Sigmoid colon (tissue), 7 donors: ENCODE results near the gene HADHA. TPM values are rescaled to one million over a fixed set of nuclear protein-coding genes. Genes with fewer than 3 reads are reported as not detected.

Source experiments
- DNase-seq: peaks from one replicate; pipeline ENCODE4 v3.0.0-alpha.2; 2019
- H3K27ac ChIP-seq, 4 donors: fragments of 200-600 bp; sonication (generic); one replicate each; pipeline ENCODE4 v1.5.1; 2016 to 2019; ENCODE audit warnings: mild to moderate bottlenecking in 1 of 4
- H3K27me3 ChIP-seq, 3 donors: fragments of 200-600 bp; sonication (generic); one replicate each; pipeline ENCODE4 v1.5.1; 2019; ENCODE audit warnings: mild to moderate bottlenecking in 1 of 3
- H3K36me3 ChIP-seq, 4 donors: fragments of 200-600 bp; sonication (generic); one replicate each; pipeline ENCODE4 v1.5.1; 2016 to 2019
- H3K4me1 ChIP-seq, 4 donors: fragments of 200-600 bp; sonication (generic); one replicate each; pipeline ENCODE4 v1.5.1; 2017 to 2019
- H3K4me3 ChIP-seq, 4 donors: fragments of 200-600 bp; sonication (generic); one replicate each; pipeline ENCODE4 v1.5.1; 2017 to 2019; ENCODE audit warnings: mild to moderate bottlenecking in 2 of 4, moderate library complexity in 1 of 4
- H3K9me3 ChIP-seq, 4 donors: fragments of 200-600 bp in 3 of 4; sonication (generic) in 3 of 4; one replicate each; pipeline versions ENCODE4 v1.5.1 to v1.6.1; 2013 to 2019
- CTCF ChIP-seq, 4 experiments: fragments of 450-650 bp in 3 of 4; fragments of 200-600 bp in 1 of 4; IDR thresholded peaks; one replicate each; pipeline ENCODE4 v1.5.1; 2016 to 2019; ENCODE audit warnings: antibody characterized with exemption in 4 of 4, mild to moderate bottlenecking in 3 of 4, moderate library complexity in 2 of 4
- EP300 ChIP-seq, 4 donors: sonication (generic); formaldehyde crosslinking; IDR thresholded peaks; one replicate each; pipeline ENCODE4 v1.6.1; 2017; ENCODE audit warnings: antibody characterized with exemption in 4 of 4
- POLR2A ChIP-seq, 2 donors: fragments of 450-650 bp; IDR thresholded peaks; one replicate each; pipeline ENCODE4 v1.6.1; 2016; ENCODE audit warnings: antibody characterized with exemption in 2 of 2, mild to moderate bottlenecking in 2 of 2, moderate library complexity in 2 of 2
- POLR2AphosphoS5 ChIP-seq, 4 donors: sonication (generic); formaldehyde crosslinking; IDR thresholded peaks; one replicate each; pipeline ENCODE4 v1.6.1; 2017; ENCODE audit warnings: antibody characterized with exemption in 4 of 4
- WGBS, 2 donors: extraction: QIAGEN DNeasy Blood & Tissue Kit; methylation state at CpG; one replicate each; pipeline ENCODE4 v1.1.7; 2013; 5-methylcytosine and 5-hydroxymethylcytosine counted together
- intact Hi-C: fragments of 100-400 bp; cut with DNase I; formaldehyde crosslinking; loops from one replicate; pipeline ENCODE4 v1.15.1; 2023
- polyA plus RNA-seq, 3 donors: library from polyadenylated mRNA; stranded (reverse); fragments of 200-250 nt; gene quantifications; one replicate each; pipeline ENCODE4 v1.2.3, GENCODE V29; 2013
- total RNA-seq, 4 donors: library from RNA; depleted of rRNA; stranded (reverse); fragments of >200 nt; gene quantifications; one replicate each; pipeline ENCODE4 v1.1.0, GENCODE V29; 2016
- donor health status: healthy with polysubstance abuse.
- donor health status: Bipolar disorder and iron deficiency.
- donor health status: healthy.

The HADHA gene
- total and polyA plus RNA-seq, 7 donors: 96.7 to 148 (median 122) TPM

GRCh38 chr2:26172189-26172870, 72.1 kb downstream of the HADHA start:
- peaks cover 20 to 45% (median 41%) of the 10 kb centered on the region in 3 donors for H3K27me3 ChIP-seq
- no peaks in the 10 kb centered on the region for H3K36me3 ChIP-seq
- 16 to 19% methylated on average over 56 of the region's 56 CpGs for WGBS, 2 donors
- no peak overlapping the region for H3K27ac ChIP-seq
- H3K9me3 ChIP-seq: no peaks in the 10 kb centered on the region
- TF ChIP-seq POLR2A (IDR thresholded peaks at IDR 0.05): no peak
- TF ChIP-seq EP300 (IDR thresholded peaks at IDR 0.05): no peak
- TF ChIP-seq CTCF (IDR thresholded peaks at IDR 0.05): no peak
- no peak for TF ChIP-seq POLR2AphosphoS5 (IDR thresholded peaks at IDR 0.05)
- intact Hi-C loops: no loop called here
- peaks cover 0 to 19% (median 14%) of the 10 kb centered on the region in 4 donors for H3K4me1 ChIP-seq
- peak; percentile 61 for DNase-seq
- H3K4me3 ChIP-seq: peak overlapping the region in 3 of 4 donors; percentile 32 to 52 (median 50)

GRCh38 chr2:26170795-26171194, 73.6 kb downstream of the HADHA start:
- DNase-seq: peak; percentile 50
- TF ChIP-seq POLR2AphosphoS5 (IDR thresholded peaks at IDR 0.05): no peak
- TF ChIP-seq CTCF (IDR thresholded peaks at IDR 0.05): no peak
- TF ChIP-seq EP300 (IDR thresholded peaks at IDR 0.05): no peak
- TF ChIP-seq POLR2A (IDR thresholded peaks at IDR 0.05): no peak

GRCh38 chr2:26169681-26170414, 74.6 kb downstream of the HADHA start:
- peaks cover 17 to 28% (median 27%) of the 10 kb centered on the region in 3 donors for H3K27me3 ChIP-seq

More at GRCh38 chr2:26170795-26171194, 73.6 kb downstream of the HADHA start:
- Histone ChIP-seq H3K9me3 (no peaks in the 10 kb centered on the region), H3K27ac (no peak overlapping the region), H3K36me3 (no peaks in the 10 kb centered on the region), H3K4me3 (no peak overlapping the region), H3K27me3 (peaks cover 20 to 38% (median 35%) of the 10 kb centered on the region in 3 donors), H3K4me1 (peaks cover 0 to 19% (median 14%) of the 10 kb centered on the region in 4 donors)
- 79 to 88% methylated on average over 9 of the region's 9 CpGs for WGBS, 2 donors
- intact Hi-C loops: no loop called here

GRCh38 chr2:26169226-26169625, 75.2 kb downstream of the HADHA start:
- TF ChIP-seq CTCF (IDR thresholded peaks at IDR 0.05) (no peak), POLR2A (IDR thresholded peaks at IDR 0.05) (no peak), POLR2AphosphoS5 (IDR thresholded peaks at IDR 0.05) (no peak), EP300 (IDR thresholded peaks at IDR 0.05) (no peak)
- H3K4me1 ChIP-seq: peaks cover 0 to 18% (median 14%) of the 10 kb centered on the region in 4 donors
- no peak overlapping the region for H3K27ac ChIP-seq
- H3K36me3 ChIP-seq: no peaks in the 10 kb centered on the region
- peak; percentile 42 for DNase-seq
- no peak overlapping the region for H3K4me3 ChIP-seq
- intact Hi-C loops: no loop called here
- peaks cover 15 to 22% (median 21%) of the 10 kb centered on the region in 3 donors for H3K27me3 ChIP-seq
- WGBS, 2 donors: 95 to 96% methylated on average over 5 of the region's 5 CpGs
- no peaks in the 10 kb centered on the region for H3K9me3 ChIP-seq

More at GRCh38 chr2:26169681-26170414, 74.6 kb downstream of the HADHA start:
- TF ChIP-seq CTCF (IDR thresholded peaks at IDR 0.05): no peak
- TF ChIP-seq POLR2AphosphoS5 (IDR thresholded peaks at IDR 0.05): no peak
- no peak for TF ChIP-seq POLR2A (IDR thresholded peaks at IDR 0.05)
- no peak for TF ChIP-seq EP300 (IDR thresholded peaks at IDR 0.05)
- DNase-seq: peak; percentile 22
- Histone ChIP-seq H3K36me3 (no peaks in the 10 kb centered on the region), H3K4me3 (no peak overlapping the region), H3K9me3 (no peaks in the 10 kb centered on the region), H3K27ac (no peak overlapping the region), H3K4me1 (peaks cover 0 to 19% (median 14%) of the 10 kb centered on the region in 4 donors)
- 80 to 85% methylated on average over 14 of the region's 14 CpGs for WGBS, 2 donors
- intact Hi-C loops: no loop called here
